Choroid plexus epithelial cell (primary cell): ENCODE results near the gene MTR.
A peak's percentile ranks its signal among the peaks of the same experiment; 100 is the strongest.

ENCODE experiments used
- DNase-seq: peaks from one replicate; pipeline ENCODE4 v3.0.0-alpha.2; 2010; ENCODE audit warnings: low read depth
- H3K4me3 ChIP-seq: 2 replicates; pipeline ENCODE4 v1.5.1; 2011; ENCODE audit warnings: low read depth, mild to moderate bottlenecking, control low read depth, low read length, moderate library complexity
- TF ChIP-seq, protein P1 (sequence below): conservative IDR thresholded peaks from 2 replicates; pipeline ENCODE4 v1.5.1; 2011; ENCODE audit warnings: low read depth, mild to moderate bottlenecking, control low read depth, inconsistent platforms, low read length, moderate library complexity

Gene MTR

GRCh38 chr1:236773919-236774318 is 21.2 kb upstream of the MTR start:
- TF ChIP-seq, protein P1, sequence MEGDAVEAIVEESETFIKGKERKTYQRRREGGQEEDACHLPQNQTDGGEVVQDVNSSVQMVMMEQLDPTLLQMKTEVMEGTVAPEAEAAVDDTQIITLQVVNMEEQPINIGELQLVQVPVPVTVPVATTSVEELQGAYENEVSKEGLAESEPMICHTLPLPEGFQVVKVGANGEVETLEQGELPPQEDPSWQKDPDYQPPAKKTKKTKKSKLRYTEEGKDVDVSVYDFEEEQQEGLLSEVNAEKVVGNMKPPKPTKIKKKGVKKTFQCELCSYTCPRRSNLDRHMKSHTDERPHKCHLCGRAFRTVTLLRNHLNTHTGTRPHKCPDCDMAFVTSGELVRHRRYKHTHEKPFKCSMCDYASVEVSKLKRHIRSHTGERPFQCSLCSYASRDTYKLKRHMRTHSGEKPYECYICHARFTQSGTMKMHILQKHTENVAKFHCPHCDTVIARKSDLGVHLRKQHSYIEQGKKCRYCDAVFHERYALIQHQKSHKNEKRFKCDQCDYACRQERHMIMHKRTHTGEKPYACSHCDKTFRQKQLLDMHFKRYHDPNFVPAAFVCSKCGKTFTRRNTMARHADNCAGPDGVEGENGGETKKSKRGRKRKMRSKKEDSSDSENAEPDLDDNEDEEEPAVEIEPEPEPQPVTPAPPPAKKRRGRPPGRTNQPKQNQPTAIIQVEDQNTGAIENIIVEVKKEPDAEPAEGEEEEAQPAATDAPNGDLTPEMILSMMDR, result no peak
- no peak overlapping the region for H3K4me3 ChIP-seq
- DNase-seq, result no peak

DNA sequence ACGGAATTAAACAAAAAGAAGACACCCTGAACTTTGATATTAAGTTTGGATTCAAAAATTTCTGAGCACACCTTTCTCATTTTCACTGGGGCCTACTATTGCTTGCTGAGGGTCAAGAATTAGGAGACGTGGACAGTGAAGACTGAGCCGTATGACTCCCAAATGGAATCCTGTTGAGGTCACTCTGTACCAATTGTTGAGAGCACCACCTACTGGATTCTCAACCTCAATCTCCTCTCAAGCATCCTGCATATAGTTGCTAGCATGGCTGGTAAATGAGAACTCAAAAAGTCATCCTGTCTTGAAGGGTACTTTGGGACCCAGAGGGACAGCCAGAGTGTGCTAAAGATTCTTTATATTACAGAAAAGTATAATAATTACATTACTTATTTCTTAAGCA is 20.2 kb upstream of the MTR start:
- no peak overlapping the region for H3K4me3 ChIP-seq
- TF ChIP-seq, protein P1, result peak; percentile 57
- peak; percentile 57 for DNase-seq

- no peak overlapping the region for H3K4me3 ChIP-seq
Observed at GRCh38 chr1:236779312-236779711, 15.8 kb upstream of the MTR start.

GRCh38 chr1:236785477-236785876 is 9.6 kb upstream of the MTR start:
- DNase-seq, result no peak
- TF ChIP-seq, protein P1, result no peak

More at GRCh38 chr1:236779312-236779711, 15.8 kb upstream of the MTR start:
- TF ChIP-seq, protein P1, result no peak
- no peak for DNase-seq

DNA sequence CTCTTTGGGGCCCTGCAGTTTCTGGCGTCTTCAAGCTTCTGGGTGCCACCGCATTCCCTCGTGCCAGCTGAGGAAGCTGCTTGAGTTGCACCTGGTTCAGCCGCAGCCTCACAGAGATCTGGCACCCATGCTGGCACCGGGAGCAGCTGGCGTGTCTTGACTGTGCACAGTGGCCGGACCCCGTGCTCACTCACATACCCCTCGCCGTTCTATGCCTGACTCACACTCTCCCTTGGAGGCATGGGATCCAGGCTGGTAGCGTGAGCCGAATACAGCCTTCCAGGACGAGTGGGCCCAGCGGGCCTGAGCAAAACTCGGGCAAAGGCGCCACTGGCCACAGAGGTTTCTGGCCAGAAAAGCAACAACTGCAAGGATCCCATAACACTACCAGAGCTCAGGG is 8.6 kb upstream of the MTR start:
- TF ChIP-seq, protein P1, result no peak

More at GRCh38 chr1:236785477-236785876, 9.6 kb upstream of the MTR start:
- H3K4me3 ChIP-seq, result no peak overlapping the region

DNA sequence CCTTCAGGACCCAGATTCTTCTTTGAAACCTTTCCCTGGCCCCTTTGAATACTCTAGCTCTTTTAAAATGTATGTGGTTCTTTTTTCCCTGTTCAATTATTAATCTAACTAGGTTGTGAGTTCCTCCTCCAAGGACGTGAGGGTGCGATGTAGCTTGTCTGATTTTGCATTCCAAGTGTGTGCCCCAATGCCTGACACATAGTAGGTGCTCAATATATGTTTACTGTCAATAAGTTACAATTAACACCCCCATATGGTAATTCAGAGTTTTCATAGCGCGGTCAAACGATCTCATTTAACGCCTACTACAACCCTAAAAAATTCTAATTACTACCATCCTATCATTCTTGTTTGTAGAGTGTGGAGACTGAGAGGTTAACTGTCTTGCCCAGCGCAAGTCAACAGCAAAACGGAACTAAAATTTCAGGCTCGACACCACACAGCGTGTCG is 482 bp upstream of the MTR start:
- DNase-seq, result no peak
- H3K4me3 ChIP-seq, result peak overlapping the region; percentile 98
- TF ChIP-seq, protein P1, result no peak

More for the DNA sequence above, 8.6 kb upstream of the MTR start:
- no peak for DNase-seq
- no peak overlapping the region for H3K4me3 ChIP-seq
